GM15510 (cell line): ENCODE data around the gene OR4D2.

Experiments used
- POLR2A ChIP-seq: IDR thresholded peaks from 3 replicates; pipeline ENCODE4 v1.6.1; 2011; ENCODE audit warnings: borderline replicate concordance; ENCODE audit not compliant: insufficient read length; ENCODE audit errors: extremely low read depth

Gene OR4D2

DNA sequence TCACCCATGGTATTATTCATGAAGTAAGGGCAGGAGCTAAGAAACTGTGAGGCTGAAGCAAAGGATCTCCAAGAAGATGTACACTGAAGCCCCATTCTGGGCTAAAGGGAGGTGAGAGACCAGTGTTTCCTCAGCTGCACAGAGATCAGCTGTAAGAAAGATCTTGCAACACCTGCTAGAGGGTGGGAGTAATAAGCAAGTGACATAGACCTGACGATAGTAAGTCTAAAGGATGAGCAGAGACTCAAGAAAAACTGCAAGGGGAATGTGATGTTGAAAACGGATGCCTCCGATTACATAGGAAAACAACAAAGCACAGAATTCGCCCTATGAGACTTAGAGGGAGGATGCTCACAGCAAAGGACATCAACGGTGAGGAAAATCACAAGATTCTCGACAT lies at the start of gene OR4D2:
Gene OR4D2, plus strand, starts transcription at position 301 of the 400 bp plus-strand sequence. CDS start 2,674 bp downstream, outside the sequence.
- TF ChIP-seq POLR2A: no peak

DNA sequence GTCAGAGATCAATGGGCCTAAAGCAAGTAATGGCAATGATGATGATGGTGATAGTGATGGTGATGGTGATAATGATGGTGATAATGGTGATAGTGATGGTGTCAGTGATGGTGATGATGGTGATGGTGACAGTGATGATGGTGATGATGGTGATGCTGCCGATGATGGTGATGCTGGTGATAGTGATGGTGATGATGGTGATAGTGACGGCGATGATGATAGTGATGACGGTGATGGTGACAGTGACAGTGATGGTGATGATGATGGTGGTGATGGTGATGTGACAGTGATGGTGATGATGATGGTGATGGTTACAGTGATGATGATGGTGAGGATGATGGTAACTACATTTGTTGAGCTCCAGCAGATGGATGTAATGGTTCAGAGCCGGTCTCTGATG lies 49.4 kb upstream of the OR4D2 start:
- TF ChIP-seq POLR2A: no peak

DNA sequence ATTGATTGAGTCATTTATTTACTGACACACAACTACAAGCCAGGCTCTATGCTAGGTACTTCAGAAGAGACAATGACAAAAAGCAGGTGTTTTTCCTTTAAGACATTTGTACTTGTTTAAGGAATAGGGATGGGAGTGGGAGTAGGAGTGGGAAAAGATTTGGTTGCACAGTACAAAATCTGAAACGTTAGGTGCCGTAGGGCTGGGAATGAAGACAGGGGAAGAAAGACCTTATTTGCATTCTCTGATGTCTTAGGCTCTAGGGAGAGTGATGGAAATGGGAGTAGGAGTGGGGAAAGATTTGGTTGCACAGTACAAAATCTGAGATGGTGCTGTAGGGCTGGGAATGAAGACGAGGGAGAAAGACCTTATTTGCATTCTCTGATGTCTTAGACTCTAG lies 47.3 kb upstream of the OR4D2 start:
- TF ChIP-seq POLR2A: no peak

DNA sequence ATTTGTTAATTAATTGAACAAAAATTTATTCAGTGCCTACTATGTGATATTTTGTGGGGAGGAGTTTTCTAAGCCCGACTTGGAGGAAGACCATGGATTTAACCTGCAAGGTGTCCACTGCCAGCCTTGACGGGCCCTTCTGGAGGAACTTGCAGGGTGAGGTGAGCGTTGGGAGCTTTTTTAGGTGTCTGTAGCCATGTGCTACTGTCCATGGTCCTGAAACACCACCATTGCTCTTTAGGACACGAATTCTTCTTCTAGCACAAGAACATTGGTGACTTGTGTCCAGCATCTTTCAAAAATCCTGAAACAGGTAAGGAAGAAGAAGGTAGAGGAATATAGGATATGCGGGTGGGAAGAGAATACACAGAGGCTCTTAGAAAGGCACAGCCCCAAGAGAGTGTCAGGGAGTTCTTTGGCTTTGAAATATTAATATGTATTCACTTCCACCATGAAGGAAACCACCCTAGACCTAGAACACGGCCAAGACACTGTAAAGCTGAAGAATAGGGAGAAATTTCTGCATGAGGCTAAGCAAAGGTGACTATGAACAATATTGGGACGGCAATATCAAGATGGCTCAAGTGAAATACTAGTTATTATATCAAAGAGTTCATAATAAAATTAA lies 46.5 kb upstream of the OR4D2 start:
- no peak for TF ChIP-seq POLR2A

DNA sequence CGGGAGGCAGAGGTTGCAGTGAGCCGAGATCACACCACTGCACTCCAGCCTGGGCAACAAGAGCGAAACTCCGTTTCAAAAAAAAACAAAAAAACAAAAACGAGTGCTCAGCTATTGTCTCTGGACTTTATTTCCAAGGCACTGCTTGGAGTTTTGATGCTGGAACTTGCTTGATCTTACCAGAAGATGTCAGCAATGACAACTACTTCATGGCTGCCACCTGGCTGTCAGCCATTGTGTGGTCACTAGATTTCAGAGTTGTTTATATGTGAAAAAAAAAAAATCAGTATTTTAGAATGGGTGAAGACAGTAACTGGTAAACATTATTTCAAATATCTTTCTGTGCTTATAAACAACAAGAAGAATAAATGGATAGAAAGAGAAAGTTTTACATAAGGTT lies 44.9 kb upstream of the OR4D2 start:
- TF ChIP-seq POLR2A: no peak

DNA sequence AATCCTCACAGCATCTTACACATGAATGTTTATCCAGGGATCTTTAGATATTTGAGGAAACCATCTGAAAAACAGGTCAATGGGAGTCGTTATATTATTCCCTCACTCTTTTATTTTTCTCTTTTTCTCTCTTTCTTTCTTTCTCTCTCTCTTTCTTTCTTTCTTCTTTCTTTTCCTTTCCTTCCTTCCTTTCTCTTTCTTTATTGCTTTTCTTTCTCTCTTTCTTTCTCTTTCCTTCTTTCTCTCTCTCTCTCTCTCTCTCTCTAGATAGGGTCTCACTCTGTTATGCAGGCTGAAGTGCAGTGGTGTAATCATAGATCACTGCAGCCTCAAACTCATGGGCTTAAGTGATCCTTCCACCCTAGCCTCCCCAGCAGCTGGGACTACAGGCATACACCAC lies 38.9 kb upstream of the OR4D2 start:
- TF ChIP-seq POLR2A: no peak

DNA sequence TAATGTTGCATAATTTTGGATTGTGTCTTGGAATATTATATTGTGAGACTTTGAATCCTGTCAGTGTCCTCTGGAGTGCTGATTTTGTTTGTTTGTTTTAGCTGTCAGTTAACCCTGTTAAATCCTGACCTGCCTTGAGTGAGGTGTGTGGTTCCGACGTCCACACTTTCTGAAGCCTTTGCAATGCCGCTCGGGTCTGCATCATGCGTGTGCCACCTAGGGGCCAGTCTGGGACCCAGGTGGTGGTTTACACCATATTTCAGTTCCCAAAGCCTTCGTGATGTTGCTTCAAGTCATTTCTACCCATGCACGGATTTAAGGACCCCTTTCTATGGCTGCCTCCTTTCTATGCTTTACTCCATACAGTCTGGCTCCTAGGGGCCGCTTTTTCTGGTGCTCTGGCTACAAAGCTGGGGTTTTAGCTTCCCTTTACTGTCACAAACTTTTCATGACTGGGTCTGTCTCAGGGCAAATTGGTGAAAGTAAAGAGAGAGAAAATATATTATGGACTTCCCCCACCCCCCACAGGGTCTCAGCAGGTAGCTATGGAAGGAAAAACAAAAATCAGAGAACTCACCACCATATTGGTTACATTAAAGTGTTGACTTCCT lies 30.0 kb upstream of the OR4D2 start:
- no peak for TF ChIP-seq POLR2A

DNA sequence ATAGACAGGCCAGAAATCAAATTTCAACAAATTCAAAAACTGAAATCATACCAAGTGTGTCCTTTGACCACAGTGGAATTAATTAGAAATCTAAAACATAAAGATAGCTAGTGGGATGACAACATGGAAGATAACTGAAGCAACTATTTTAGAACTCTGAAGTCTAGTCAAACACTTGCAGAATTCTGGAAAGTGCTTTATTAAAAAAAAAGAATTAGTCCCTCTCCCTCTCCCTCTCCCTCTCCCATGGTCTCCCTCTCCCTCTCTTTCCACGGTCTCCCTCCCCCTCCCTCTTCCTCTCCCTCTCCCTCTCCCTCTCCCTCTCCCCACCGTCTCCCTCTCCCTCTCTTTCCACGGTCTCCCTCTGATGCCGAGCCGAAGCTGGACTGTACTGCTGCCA lies 25.3 kb upstream of the OR4D2 start:
- no peak for TF ChIP-seq POLR2A

DNA sequence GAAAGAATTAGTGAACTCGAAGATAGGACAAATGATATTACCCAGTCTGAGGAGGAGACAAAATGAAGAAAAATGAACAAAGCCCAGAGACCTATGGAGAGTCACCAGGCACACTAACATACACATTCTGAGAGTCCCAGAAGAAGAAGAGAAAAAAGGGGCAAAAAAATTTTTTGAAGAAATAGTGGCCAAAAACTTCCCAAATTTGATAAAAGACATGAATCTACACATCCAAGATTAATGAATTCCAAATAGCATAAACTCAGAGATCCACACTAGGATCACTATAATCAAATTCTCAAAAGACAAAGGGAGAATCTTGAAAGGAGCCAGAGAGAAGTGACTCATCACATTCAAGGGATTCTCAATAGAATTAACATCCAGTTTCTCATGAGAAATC lies 22.0 kb upstream of the OR4D2 start:
- TF ChIP-seq POLR2A: no peak

DNA sequence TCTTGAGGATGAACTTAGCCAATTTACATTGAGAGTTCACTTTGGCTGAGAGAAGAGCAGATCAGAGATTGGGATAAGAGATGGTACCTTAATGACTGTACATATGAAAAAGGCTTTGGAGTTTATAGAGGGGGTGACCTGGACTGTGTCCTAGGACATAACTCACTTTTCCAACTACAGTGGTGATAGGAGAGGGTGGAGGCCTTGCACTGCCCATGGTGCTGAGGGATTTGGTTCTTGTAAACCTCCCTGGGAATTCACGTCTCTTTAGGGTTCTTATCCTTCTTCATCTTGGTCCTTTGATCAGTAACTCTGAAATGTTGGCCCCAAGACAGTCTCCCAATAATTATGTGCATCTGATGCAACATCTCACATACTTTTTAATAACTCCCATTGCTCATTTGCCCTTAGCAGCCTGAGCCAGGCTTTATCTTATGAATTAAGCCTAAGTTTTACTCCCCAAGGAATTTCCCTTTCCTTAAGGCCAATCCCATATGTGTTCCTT lies 18.8 kb upstream of the OR4D2 start, which contains the start of gene OR4D1:
Gene OR4D1, plus strand, starts transcription at position 455 of the 505 bp plus-strand sequence. CDS start 6,770 bp downstream, outside the sequence.
- no peak for TF ChIP-seq POLR2A

DNA sequence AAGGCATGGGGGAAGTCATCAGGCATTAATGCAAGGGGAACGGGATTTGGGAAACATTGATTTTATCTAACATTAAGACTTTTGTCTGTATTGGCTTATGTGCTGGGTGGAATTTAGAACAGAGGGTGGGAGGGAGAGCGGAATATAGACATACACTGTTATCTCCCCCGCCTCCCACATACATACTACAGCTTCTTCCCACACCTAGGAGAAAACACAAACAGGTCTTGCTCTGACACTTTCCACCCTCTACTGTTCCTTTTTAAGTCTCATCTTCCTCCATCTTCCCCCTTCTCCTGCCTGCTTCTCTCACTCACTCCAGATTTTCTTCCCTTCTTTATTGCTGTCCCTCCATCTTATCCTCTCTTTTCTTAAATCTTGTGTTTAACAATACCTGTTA lies 18.2 kb upstream of the OR4D2 start:
- TF ChIP-seq POLR2A: no peak

DNA sequence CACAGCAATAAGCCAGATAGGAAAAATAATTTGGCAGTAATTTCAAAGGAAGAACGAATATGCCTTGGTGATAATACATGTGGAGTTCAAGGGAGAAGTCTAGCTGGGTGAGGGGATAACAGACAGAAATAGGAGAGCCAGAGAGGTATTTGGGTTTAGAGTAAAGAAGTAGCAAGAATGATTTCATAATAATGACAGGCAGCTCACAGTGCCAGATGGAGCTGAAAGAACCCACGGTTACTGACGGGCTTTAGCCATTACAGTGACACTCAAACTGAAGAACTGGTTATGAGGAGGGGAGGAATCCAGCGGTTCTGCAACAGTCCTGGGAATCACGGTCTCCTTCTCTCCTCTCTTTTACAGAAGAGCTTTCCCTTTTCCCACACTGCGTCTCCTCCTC lies 16.4 kb upstream of the OR4D2 start:
- TF ChIP-seq POLR2A: no peak

DNA sequence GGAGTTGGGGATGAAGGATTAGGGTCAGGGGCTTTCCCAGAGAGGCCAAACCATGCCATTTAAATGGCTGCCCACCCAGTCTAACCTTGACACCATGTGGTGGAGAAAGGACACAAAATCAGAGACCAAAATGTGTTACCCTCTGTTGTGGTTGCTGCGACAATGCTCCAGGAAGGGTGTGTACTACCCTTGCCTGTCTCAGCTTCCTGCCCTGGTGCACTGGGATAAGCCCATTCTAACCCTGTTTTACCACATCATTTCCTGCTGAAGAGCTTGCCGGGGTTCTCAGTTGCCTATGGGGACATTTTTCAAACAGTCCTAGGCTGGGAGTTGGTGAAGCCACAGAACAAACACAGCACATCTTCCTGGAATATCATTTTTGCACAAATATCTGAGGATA lies 13.7 kb upstream of the OR4D2 start:
- TF ChIP-seq POLR2A: no peak

DNA sequence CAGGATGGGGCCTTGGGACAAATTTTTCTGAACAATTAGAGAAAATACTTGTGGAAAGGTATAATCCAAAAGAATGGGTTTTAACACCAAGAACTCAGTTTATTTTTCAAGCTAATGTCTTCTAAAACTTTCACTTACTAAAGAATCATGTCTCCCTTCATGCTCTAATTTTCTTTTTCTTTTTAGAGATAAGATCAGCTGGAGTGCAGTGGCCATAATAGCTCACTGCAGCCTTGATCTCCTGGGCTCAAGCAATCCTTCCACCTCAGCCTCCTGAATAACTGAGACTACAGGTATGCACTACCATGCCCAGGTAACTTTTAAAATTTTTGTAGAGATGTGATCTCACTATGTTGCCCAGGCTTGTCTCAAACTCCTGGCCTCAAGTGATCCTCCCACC lies 13.1 kb upstream of the OR4D2 start:
- TF ChIP-seq POLR2A: no peak

DNA sequence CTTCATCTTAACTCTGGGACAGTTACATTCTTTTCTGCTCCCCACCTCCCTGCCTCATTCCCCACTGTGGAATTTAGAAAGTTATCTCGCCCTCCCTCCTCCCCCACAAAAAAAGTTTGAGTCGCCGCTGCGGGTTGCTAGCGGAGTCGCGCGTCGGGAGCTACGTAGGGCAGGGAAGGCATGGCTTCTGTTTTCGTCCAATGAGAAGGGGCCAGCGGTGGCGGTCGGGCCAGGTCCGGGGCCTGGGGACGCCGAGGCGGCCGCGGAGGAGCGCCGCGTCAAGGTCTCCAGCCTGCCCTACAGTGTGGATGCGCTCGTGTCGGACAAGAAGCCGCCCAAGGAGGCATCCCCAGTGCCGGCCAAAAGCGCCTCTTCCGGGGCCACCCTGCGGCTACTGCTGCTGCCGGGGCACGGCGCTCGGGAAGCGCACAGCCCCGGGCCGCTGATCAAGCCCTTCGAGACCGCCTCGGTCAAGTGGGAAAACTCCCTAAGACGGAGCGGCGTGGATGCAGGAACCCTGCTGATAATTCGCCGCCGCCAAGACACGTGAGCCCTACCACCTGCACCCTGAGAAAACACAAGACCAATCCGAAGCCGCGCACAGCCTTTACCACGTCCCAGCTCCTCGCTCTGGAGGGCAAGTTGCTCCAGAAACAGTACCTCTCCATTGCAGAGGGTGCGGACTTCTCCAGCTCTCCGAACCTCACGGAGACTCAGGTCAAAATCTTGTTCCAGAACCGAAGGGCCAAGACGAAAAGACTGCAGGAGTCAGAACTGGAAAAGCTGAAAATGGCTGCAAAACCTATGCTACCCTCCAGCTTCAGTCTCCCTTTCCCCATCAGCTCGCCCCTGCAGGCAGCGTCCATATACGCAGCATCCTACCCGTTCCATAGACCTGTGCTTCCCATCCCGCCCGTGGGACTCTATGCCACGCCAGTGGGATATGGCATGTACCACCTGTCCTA lies 9.7 kb upstream of the OR4D2 start:
- no peak for TF ChIP-seq POLR2A
